ENCODE data around the gene FOXO1. TPM values are rescaled to one million over a fixed set of nuclear protein-coding genes. Genes with fewer than 3 reads are reported as not detected.

The FOXO1 gene
- total and polyA plus RNA-seq, 9 of the 15 experiments (the other 6 are each of a cell fraction or from before 2014, with no cell fraction given) = 0.04 to 0.73 (median 0.20) TPM

- TF ChIP-seq HOXB6 (CRISPR knock-in tag; IDR thresholded peaks at IDR 0.05; ENCODE audit: borderline replicate concordance) (no peak), NFE2 (IDR thresholded peaks at IDR 0.05; ENCODE audit: low read depth) (no peak), E2F5 (CRISPR knock-in tag; IDR thresholded peaks at IDR 0.05) (no peak), NR3C1 (CRISPR knock-in tag; IDR thresholded peaks at IDR 0.05) (no peak), NR2C2 (CRISPR knock-in tag; IDR thresholded peaks at IDR 0.05) (no peak), NR2C2 (tag; IDR thresholded peaks at IDR 0.05) (no peak), PBX2 (CRISPR knock-in tag; IDR thresholded peaks at IDR 0.05; ENCODE audit: low read depth) (no peak), PBX2 (tag; conservative IDR thresholded peaks at IDR 0.05; ENCODE audit: low read depth) (no peak), ZNF175 (CRISPR knock-in tag; IDR thresholded peaks at IDR 0.05; ENCODE audit: low read depth) (no peak), ATF7 (IDR thresholded peaks at IDR 0.05) (0 out of 2 replicates have a peak, but pooled peaks have one; percentile 19), RBM34 (IDR thresholded peaks at IDR 0.05; ENCODE audit: borderline replicate concordance, insufficient read depth, low read length) (no peak), HDAC8 (tag; IDR thresholded peaks at IDR 0.05) (no peak), GATAD2B (IDR thresholded peaks at IDR 0.05; ENCODE audit: borderline replicate concordance) (no peak), ZMIZ1 (IDR thresholded peaks at IDR 0.05; ENCODE audit: low read depth in 2 of 2, low read length in 2 of 2) (no peak), THAP7 (CRISPR knock-in tag; IDR thresholded peaks at IDR 0.05) (no peak), TFAP4 (CRISPR knock-in tag; IDR thresholded peaks at IDR 0.05; ENCODE audit: borderline replicate concordance) (peak; percentile 26; the same call in 1 of the 2 replicates), HES1 (IDR thresholded peaks at IDR 0.05; ENCODE audit: low read depth) (peak; percentile 59; the same call in 1 of the 2 replicates), ZNF586 (CRISPR knock-in tag; conservative IDR thresholded peaks at IDR 0.05) (no peak)
These were observed 15.1 kb upstream of the FOXO1 start (continued) for GRCh38 chr13:40681341-40682146.
